Measurements from ENCODE around the gene PAQR5. TPM values are rescaled to one million over a fixed set of nuclear protein-coding genes. Genes with fewer than 3 reads are reported as not detected.
"Not testable (repeated sequence)": the region's sequence is repeated elsewhere in the genome, so short reads cannot be mapped to it uniquely, and the experiment has no call there.

PAQR5 gene
- polyA plus RNA-seq, 3 donors: 31.1 to 33.8 (median 33.2) TPM

DNA sequence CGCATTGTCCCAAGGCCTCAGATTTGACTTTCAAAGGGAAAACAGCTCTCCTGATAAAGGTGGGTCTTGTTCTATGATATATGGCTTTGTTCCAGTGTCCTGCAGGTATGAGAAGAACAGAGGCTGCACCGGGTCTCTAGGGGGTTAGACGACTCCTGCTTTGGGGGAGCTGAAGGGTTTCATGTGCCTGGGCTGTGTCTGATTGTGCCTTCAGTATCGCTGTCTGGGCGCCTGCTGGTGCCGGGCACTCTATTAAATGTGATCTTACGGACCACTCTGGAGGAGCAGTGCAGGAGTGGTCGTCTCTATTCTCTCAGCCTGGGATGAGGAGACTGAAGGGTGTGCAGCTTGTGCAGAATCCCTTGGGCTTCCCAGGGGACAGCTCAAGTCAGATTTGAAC is 16.0 kb downstream of the PAQR5 start:
- DNase-seq (ENCODE audit: low read depth in 3 of 3, low spot score in 2 of 3): no peak

DNA sequence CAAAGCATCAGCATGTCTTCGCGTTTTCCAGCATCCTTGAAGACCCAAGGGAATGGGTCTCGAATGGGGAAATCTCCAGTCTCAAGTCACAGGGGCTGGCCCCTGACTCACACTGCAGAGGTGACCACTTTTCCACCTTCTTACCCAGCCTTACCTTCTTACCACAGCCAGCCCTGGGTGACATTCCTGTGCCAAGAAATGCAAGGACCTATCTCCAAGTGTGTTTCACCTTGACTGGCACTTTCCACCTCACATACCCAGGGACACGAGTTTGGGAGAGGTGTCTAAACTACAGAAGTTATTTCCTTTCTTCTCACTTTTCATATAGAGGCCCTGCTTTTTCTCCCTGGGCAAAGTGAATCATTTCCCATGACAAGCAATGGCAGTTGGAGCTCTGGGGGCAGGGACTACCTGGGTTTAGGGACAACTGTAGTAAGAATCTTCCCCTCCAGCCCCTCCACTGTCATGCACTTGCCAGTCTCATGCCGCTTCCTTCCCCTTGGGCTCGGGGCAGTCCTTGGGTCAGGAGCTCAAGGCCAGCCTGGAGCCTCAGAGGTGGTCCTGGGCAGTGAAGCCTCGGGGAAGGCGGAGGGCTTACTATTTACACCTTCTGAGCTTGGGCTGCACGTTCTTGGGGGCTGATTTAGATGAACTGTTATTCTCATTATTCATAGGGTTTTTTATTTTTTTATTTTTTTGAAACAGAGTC is 16.8 kb downstream of the PAQR5 start:
- DNase-seq (ENCODE audit: low read depth in 3 of 3, low spot score in 2 of 3): no peak

DNA sequence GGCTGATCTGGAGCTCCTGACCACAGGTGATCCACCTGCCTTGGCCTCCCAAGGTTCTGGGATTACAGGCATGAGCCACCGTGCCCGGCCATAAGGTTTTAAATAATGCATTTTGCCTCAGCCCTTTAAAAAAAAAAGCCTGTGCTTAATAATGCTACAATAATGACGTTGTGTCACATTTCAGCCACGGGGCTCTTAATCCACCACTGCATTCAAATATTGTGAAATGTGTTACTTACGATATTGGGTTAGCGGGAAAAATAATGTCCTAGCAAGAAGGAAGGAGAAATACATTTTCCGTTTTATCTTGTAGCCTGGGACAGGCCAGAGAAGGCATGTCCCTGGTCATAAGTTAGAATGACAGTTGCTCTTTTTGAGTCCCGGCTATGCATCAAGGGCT is 17.6 kb downstream of the PAQR5 start:
- DNase-seq (ENCODE audit: low read depth in 3 of 3, low spot score in 2 of 3): no peak

DNA sequence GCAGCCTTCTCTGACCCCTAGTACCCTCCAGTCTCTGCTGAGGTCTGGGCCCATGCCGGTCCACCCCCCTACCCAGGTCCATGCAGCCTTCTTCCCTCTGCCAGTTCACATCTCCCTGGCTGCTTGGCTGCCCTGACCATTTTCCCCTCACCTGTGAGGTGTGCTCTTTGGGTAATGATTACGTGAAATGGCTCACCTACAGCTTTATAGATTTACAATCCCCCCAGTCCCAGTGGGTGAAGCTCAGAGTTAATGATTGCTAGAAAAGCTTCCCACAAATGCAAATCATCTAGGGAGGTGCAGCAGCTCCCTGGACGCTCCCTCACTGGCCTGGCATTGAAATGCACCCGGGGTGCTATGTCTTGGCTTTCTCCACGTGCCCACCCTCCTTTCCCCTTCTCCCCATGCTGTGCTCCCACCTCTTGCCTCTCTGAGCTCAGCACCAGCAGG is 18.7 kb downstream of the PAQR5 start:
- DNase-seq (ENCODE audit: low read depth in 3 of 3, low spot score in 2 of 3): no peak

DNA sequence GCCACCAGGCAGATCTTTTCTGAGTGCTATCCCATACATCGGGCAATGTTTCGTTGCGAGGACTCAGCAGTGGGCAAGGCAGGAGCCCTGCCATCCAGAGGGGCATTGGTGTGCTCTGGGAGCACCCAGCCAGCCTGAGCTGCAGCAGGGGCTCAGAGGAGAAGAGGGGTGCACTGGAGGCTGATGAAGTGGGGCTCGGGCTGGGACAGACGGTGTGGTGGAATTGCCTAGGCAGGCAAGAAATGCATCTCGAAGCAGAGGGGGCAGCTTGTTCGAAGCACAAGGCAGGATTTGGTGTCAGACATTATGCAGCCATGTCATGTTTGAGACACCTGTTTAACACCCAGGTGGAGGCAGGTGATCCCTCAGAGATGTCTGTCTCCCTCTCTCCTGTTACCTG is 19.3 kb downstream of the PAQR5 start:
- no peak for DNase-seq (ENCODE audit: low read depth in 3 of 3, low spot score in 2 of 3)

DNA sequence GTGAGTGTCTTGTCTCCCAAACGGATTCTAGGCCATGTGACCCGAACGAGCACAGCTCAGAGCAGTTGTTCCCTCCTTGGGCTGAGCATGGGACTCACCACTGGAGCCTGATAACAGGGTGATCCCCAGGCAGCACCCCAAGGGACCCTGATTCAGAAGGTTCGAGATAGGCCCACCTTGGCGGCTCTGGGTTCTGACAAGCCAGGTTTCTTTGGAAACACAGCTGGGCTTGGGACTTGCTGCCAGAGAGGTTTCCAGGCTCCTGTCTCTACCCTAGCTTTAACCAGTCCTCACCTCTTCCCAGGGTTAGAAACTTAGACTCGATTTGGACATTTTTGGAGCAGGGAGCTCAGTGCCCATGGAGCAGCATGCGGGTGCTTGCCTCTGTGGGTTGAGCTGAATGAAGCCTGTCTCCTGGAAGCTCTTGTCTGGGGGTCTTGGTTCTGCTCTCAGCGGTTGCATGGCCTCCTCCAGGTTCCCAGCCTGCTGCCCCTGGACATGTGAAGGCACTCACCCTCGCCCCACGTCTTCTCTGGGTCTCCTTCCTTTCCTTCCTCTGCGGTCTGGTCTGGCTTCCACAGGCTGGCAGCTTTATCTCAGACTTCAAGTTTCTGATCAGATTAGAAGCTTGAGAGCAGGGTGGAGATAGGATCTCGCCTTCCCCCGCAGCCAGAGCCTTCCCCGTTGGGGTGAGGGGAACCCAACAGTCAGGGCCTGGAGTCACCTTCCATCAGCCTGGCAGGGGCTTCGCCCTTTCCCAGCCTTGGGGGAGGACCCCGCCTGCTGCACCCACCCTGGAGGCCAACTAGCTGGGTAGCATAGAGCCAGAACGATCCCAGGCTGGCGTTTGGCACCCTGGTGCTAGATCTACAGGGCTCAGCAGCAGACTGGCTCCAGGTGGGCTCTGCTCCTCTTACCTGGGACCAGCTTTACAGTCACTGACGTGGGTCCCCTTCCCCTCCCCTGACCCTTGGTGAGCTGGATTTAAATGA is 21.0 kb downstream of the PAQR5 start:
- no peak for DNase-seq (ENCODE audit: low read depth in 3 of 3, low spot score in 2 of 3)

DNA sequence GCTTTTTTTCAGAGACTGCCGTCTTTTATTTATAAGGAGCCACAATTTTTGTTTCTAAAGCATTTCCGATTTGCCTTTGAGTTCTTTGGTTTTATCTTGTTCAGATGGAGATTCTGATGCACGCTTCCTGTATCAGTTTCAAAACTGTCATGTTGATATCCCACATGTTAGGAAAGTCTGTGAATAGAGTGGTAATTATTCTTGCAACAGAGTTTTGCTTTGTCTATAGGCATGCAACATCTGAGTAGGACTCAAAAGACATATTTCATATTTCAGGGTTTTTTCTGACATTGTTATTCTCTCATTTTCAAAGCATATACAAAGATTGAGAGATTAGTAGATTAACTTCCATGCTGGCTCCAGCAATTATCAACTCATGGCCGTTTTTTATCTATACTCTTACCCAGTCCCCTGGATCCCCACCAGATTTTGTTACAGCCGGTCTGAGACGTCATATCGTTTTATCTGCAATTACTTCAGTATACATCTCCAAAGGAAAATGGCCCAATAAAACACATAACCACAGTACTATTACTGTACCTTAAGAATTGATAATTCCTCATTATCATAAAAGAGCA is 22.4 kb downstream of the PAQR5 start:
- no peak for DNase-seq (ENCODE audit: low read depth in 3 of 3, low spot score in 2 of 3)

DNA sequence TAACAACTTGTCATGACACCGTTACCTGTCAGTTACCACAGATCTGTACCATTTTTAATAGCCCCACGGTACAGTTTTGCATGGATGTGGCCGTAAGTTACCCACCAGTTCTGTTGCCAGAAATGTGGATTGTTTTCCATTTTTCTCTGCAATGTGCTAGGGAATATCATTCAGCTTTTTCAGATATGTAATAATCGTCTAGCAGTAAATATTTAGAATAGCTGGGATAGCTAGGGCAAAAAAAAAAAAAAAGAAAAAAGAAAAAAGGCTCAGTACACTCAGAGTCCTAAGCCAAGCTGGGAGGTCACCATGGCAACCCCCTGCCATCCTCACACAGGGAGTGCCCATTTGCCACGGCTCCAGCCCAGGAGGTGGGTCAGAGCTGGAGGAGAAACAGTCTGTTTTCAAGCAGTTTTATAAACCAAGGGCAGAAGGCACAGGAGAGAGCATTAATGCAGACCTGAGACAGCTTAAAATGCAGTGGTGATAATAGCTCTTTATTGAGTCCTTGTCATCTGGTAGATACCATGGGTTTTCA is 25.2 kb downstream of the PAQR5 start:
- DNase-seq (ENCODE audit: low read depth in 3 of 3, low spot score in 2 of 3): no peak

DNA sequence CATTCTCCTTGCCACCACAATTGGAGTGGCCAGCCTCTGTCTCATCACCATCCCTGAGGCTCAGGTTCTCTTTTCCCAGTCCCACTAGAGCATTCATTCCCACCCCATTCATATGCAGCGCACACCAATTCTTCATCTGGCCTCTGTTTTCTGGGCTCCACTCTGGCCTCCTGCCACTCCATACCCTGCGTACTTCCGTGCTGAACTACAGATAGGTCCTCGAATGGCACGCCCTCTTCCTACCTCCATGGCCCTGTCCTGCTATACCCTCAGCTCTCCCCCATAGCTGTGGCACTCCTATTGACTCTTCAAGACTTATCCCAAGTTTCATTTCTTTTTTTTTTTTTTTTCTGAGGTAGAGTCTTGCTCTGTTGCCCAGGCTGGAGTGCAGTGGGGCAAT is 25.9 kb downstream of the PAQR5 start:
- no peak for DNase-seq (ENCODE audit: low read depth in 3 of 3, low spot score in 2 of 3)

DNA sequence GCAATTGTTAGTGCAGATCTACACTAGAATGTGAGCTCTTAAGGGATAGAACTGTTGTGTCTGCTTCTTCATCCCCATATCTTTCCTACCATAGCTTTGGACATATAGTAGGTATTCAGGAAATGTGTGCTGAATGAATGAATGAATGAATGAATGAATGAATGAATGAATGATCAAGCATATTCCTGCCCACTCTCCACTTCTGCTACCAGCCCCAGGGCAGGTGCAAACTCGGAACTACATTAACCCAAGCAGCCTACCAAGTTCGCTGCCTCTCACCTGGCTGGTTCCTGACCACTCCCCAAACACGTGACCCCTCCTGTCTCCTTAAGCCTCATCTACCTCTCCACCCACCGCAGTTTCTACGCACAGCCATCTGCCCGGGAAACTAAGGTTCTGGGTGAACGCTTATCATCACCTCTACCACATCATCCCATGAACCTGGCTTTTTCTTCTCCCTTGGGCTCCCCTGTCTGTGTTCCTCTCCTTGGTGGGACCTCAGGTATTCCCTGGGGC is 26.8 kb downstream of the PAQR5 start:
- no peak for DNase-seq (ENCODE audit: low read depth in 3 of 3, low spot score in 2 of 3)

DNA sequence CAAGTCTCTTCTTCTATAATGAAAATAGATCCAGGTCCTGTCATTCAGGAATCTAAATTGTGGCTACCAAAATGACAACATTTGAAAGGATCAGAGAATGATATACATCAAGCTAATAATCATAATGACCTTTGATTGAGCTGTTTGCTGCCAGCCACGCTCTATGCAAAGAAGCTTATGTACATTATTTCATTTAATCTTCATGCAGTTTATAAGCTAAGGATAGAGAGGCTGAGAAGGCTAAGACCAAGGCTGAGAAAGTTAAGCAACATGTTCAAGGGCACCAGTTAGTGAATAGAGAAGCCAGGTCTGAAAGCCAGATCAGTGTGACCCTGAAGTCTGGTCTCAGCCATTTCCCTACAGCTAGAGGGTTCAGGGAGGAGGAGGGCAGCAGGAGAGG is 29.4 kb downstream of the PAQR5 start:
- no peak for DNase-seq (ENCODE audit: low read depth in 3 of 3, low spot score in 2 of 3)

DNA sequence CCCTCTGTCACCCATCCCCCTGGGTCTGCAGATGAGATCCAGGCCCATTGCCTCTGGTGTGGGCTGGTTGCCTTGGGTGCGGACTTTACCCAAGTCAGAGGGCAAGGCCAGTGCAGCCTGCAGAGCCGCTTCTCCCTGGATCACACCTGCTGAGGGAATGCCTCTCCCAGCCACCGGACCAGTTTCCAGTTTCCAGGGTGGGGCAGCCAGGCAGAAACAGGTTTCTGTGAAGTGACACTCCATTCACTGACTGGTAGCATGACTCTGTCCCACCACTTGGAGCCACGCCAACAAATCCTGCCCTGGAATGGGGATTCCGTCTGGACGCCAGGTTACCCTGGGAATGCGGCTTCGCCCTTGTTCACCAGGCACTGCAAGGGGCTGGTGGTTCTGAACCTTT is 30.0 kb downstream of the PAQR5 start:
- no peak for DNase-seq (ENCODE audit: low read depth in 3 of 3, low spot score in 2 of 3)

DNA sequence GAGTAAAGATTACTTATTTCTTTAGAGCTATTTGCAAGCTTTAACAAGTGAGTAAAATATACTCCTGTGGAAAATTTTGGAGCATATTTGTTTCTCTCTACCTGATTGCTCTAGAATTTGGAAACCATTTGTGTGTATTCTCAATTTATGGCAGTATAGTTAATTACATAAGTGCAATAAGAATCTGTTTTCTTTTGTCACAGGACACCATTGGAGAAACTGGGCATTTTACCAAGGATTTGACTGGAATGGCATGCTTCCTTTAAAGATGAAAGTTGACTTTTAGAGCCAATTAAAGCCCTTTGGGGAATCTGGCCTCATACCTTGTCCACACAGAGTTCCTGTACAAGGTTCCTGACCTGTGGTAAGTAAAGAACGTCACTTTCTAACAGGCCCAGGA is 38.4 kb downstream of the PAQR5 start:
- DNase-seq (ENCODE audit: low read depth in 3 of 3, low spot score in 2 of 3): no peak

DNA sequence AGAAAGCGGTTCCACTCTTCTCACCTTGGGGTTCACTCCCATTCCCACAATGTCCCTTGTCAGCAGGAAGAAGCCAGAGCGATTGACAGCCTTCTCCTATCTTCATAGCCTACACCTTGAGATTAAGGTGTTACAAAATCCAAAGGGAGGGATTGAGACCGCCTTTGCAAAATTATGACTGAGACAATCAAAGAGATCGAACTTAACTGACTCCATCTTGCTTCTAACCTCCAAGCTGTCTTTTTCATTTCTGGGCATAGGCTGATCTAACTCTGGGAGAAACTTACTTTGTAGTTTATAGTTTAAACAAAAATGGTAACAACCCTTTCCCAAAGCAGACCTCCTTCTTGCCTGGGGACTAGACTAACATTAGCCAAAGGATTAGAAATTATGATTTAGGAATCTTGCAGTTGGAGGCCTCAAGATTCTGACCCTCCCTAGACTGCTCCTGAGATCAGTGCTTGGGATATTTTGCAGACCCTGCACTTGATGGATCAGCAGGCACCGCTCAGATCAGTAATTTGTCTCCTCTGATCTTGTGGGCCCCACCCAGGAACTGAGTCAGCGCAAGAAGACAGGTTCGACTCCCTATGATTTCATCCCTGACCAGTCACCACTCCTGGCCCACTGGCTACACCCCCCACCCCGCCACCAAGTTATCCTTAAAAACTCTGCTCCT is 40.0 kb downstream of the PAQR5 start:
- no peak for DNase-seq (ENCODE audit: low read depth in 3 of 3, low spot score in 2 of 3)

DNA sequence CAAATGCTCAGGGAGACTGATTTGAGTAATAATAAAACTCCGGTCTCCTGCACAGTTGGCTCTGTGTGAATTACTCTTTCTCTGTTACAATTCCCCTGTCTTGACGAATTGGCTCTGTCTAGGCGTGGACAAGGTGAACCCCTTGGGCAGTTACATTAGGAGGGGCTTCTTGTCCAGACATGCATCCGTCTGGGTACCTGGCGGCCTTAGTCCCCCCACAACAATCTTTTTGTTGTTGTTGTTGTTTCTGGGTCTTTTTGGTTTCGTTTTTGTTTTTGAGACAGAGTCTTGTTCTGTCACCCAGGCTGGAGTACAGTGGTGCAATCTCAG is 40.5 kb downstream of the PAQR5 start:
- DNase-seq (ENCODE audit: low read depth in 3 of 3, low spot score in 2 of 3): not testable (repeated sequence)

DNA sequence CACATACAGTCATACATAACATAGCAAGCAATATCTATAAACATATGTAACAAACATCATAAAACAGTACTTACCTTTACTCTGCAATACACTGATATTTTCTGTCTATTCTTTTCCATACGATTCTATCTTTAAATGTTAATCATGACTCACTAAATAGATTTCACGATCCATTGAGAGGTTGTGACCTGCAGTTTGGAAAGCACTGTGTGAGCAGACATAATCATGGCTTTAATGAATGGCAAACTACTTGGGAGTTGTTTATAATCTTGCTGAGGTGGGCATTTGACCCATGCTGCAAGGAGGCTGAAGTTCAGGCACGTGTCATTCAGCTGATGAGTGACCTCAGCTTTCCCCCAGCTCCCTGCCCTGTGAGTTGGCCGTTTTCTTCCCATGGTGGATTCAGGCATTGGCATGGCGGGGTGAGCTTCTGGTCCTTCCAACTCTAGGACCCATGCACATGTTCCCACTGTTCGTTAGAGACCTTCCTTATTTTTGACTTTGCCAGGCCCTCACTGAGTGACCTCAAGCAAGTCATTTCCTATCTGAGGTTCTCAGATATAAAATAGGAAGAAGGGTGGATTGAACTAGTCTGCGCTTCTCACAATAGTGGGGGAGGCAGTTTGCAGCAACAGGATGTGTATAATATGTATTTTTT is 41.7 kb downstream of the PAQR5 start:
- no peak for DNase-seq (ENCODE audit: low read depth in 3 of 3, low spot score in 2 of 3)

DNA sequence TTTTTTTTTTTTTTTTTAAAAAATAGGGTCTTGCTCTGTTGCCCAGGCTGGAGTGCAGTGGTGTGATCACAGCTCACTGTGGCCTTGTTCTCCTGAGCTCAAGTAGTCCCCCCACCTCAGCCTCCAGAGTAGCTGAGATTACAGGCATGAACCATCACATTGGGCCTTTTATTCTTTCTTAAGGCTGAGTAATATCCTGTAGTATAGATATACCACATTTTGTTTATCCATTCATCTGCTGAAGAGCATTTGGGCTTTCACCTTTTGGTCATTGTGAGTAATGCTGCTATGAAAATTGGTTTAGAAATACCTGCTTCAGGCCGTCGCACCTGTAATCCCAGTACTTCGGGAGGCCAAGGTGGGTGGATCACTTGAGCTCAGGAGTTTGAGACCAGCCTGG is 42.6 kb downstream of the PAQR5 start:
- DNase-seq (ENCODE audit: low read depth in 3 of 3, low spot score in 2 of 3): no peak

DNA sequence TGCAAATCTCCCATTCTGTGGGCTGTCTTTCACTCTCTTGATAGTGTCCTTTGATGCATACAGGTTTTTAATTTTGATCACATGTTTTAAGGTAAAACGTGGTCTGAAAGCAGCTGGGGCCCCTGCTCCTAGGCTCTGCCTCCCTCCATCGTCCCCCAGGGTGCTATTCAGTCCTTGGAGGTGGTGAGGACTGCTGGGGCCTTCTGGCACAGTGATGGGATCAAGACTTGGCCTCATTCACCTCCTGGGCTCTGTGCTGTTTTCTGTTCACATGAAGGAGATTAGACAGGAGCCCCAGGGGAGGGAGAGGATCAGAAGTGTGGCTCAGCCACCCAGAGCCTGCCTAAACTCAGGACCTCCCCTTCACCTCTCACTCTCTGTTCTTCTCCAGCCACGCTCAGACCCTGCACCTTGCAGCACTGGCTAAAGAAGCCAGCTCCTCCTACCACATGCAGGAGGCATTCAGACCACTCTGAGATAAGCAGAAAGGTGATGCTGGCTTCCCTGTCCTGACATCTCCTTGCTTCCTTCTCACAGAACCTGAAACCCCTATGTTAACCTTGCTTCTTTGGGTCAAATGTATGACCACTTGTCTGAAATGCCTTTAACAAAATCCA is 43.9 kb downstream of the PAQR5 start:
- no peak for DNase-seq (ENCODE audit: low read depth in 3 of 3, low spot score in 2 of 3)

DNA sequence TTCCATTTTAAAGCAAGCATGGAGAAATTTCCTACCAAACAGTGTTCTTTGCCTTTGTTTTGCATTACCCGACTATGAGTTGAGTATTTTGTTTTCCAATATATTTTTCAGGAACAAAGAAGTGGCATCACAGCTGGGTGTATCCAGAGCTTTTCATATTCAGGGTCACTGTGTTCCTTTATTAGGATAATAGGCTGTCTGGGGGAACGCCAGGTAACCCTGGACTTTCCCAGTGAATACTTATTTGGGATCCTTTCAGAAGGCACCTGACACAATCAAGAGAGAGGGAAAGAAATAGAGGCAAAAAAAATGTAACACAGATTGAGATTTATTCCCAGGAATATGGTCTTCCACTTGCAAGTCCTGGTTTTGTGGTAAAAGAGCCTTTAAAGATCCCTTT is 44.4 kb downstream of the PAQR5 start:
- no peak for DNase-seq (ENCODE audit: low read depth in 3 of 3, low spot score in 2 of 3)

DNA sequence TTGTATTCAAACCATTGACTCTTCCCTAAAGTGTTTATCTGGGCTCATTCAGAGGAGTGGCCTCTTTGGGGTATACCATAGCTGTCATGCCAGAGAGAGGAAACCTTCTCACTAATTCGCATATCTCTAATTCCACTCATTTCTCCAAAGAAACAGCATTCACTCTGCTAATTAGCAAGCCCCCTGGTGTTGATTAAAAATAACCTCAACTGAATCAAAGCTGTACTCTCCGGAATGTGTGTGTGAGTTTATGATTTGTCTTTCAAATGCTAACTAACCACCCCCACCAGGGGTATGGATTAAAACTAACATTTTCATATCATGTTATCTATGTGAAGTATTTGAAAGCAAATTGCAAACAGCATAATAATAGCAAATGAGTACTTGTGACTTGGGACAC is 45.5 kb downstream of the PAQR5 start:
- DNase-seq (ENCODE audit: low read depth in 3 of 3, low spot score in 2 of 3): no peak
